ENCODE measurements around the gene GRIP2.

DNA sequence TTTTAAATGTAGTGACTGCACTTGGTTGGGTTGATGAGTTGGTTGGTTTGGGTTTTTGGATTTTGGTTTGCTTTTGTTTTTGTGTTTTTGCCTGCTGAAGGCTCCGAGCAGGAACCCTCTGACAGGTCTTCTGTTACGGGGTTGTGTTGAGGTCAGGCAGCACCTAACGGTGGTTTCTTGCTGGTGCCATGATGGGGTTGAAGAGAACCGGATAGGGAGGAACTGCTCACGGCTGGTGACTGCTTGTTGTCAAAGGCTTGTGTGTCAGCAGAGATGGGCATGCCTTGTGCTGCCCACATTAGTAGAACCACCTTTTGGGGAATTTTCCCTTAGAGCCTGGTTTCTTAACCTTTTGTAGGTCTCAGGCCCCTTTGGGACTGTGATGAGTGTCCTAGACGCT is 95.8 kb downstream of the GRIP2 start:
- TF ChIP-seq, protein P1, sequence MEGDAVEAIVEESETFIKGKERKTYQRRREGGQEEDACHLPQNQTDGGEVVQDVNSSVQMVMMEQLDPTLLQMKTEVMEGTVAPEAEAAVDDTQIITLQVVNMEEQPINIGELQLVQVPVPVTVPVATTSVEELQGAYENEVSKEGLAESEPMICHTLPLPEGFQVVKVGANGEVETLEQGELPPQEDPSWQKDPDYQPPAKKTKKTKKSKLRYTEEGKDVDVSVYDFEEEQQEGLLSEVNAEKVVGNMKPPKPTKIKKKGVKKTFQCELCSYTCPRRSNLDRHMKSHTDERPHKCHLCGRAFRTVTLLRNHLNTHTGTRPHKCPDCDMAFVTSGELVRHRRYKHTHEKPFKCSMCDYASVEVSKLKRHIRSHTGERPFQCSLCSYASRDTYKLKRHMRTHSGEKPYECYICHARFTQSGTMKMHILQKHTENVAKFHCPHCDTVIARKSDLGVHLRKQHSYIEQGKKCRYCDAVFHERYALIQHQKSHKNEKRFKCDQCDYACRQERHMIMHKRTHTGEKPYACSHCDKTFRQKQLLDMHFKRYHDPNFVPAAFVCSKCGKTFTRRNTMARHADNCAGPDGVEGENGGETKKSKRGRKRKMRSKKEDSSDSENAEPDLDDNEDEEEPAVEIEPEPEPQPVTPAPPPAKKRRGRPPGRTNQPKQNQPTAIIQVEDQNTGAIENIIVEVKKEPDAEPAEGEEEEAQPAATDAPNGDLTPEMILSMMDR (IDR thresholded peaks at IDR 0.05), result no peak
- no peak for TF ChIP-seq POLR2A (IDR thresholded peaks at IDR 0.05)

Data from ovary (tissue), 3 donors.